ENCODE results near the gene KLHL42.

DNA sequence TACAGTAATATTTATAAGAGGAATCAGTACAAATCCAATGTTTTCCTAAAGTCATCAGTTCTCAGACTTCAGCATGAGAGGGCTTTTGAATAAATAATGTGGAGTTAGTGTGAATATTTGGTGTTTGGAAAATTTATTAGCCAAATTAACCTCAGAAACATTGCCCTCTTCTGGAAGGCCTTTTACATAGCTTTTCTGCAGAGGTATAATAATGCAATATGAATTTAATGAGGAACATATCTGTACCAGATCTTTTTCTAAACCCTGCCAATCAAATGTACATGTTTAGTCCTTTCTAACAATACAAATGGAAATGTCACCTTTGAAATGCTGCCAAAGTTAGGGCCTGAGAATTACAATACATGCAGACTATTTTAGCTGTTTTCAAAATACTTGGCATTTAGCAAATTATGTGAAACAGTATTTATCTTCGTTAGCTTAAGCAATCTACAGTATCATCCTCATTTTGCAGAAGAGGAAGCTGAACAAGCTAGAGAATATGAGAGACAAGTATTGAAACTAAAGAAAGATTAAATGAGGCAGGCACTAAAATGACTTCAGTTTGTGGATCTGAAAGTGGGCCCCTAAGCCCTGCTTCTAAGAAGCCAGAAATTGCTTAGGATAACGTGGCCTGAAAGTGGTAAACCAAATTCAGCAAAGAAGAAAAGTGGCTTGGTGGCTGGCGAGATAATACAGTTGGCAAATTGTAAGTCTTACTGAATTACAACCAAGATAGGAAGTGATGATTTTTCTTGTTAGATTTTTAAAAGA is 60.4 kb downstream of the KLHL42 start:
- no peak for TF ChIP-seq EZH2 (IDR thresholded peaks at IDR 0.05; ENCODE audit: insufficient read depth, poor library complexity, severe bottlenecking)
- no peak for TF ChIP-seq EZH2phosphoT487 (IDR thresholded peaks at IDR 0.05; ENCODE audit: insufficient read depth, low read depth)
